ENCODE data around the gene MICU1. TPM values are rescaled to one million over a fixed set of nuclear protein-coding genes. Genes with fewer than 3 reads are reported as not detected.

The MICU1 gene
- total and polyA plus RNA-seq, 10 of the 15 experiments (the other 5 are each of a cell fraction or from before 2014, with no cell fraction given): 18.2 to 36.4 (median 22.2) TPM

DNA sequence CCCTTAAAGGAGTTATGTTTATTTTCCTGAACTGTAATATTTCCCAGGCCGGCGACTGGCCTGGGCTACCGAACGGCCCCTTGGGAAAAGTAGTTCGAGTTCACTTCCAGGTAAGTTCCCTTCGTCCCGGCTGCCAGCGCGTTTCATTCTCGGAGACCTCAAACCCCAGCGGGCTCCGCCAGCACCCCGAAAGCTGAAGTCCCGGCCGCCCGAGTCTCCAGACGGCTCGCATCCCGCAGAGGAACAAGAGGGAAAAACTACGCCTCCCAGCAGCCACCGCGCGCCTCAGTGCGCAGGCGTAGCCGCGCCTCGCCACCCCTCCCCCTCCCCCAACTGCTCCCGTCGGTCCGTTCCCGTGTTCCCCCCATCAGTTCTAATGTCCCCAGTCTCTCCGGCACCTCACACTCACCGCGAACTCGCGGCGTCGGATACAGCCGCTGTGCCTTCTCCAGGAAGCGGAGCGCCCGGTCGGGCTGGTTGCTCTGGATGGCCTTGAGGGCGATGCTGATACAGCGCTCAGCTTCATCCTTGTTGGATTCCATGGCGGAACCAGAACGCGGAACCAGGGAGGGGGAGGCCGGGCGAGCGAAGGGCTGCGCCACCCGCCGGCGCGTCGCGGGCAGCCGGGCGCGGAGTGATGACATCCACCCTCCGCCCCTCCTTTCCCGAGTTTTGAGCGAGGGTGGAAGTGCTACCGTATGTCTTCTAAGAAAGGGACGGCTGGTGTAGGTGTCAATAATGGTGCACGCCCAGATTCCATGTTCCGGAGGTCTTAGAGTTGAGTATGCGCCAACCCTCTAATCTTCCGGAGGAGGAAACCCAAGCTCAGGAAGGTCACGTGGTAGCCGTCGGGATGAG, 271.3 kb downstream of the MICU1 start, which contains the start of gene DNAJB12 (continued):
- TF ChIP-seq DPF2 (IDR thresholded peaks at IDR 0.05): 0 out of 2 replicates have a peak, but pooled peaks have one; percentile 43
- TF ChIP-seq HCFC1 (IDR thresholded peaks at IDR 0.05; ENCODE audit: low read length): peak; percentile 79
- TF ChIP-seq HSF1 (IDR thresholded peaks at IDR 0.05; ENCODE audit: low read depth, low read length): no peak
- TF ChIP-seq EED (IDR thresholded peaks at IDR 0.05; ENCODE audit: low read depth): peak; percentile 67
- peak; percentile 72 for TF ChIP-seq SP1 (IDR thresholded peaks at IDR 0.05; ENCODE audit: low read depth, low read length)
- TF ChIP-seq GATAD2B (conservative IDR thresholded peaks at IDR 0.05; ENCODE audit: low read depth): peak; percentile 94
- peak; percentile 39 for TF ChIP-seq BCL3 (IDR thresholded peaks at IDR 0.05; ENCODE audit: borderline replicate concordance, insufficient read depth, low read depth, low read length, poor library complexity, severe bottlenecking)
- TF ChIP-seq NFYB (IDR thresholded peaks at IDR 0.05; ENCODE audit: insufficient read depth, low read depth, low read length): no peak
- TF ChIP-seq CTCF (IDR thresholded peaks at IDR 0.05 in 2 of 3, conservative IDR thresholded peaks at IDR 0.05 in 1 of 3; ENCODE audit: control insufficient read depth in 2 of 3, extremely low read depth in 1 of 3, insufficient read depth in 1 of 3, low read depth in 3 of 3, low read length in 3 of 3): no peak
- TF ChIP-seq CBX5 (IDR thresholded peaks at IDR 0.05; ENCODE audit: low read depth): 0 out of 2 replicates have a peak, but pooled peaks have one; percentile 45
- TF ChIP-seq HDAC6 (IDR thresholded peaks at IDR 0.05; ENCODE audit: unreplicated experiment): no peak
- TF ChIP-seq FOXM1 (IDR thresholded peaks at IDR 0.05; ENCODE audit: low read depth, low read length): peak; percentile 60; the same call in 1 of the 2 replicates
- TF ChIP-seq RAD51 (IDR thresholded peaks at IDR 0.05): peak; percentile 93
- TF ChIP-seq ETV6 (conservative IDR thresholded peaks at IDR 0.05 in 1 of 2, IDR thresholded peaks at IDR 0.05 in 1 of 2; ENCODE audit: borderline replicate concordance in 1 of 2, low read depth in 1 of 2): no peak
- no peak for TF ChIP-seq EP300 (IDR thresholded peaks at IDR 0.05; ENCODE audit: borderline replicate concordance in 1 of 2, control insufficient read depth in 1 of 2, low read depth in 2 of 2, low read length in 2 of 2)
- TF ChIP-seq MEF2A (IDR thresholded peaks at IDR 0.05; ENCODE audit: insufficient read depth, low read depth, low read length): no peak
- no peak for TF ChIP-seq TCF3 (IDR thresholded peaks at IDR 0.05; ENCODE audit: borderline replicate concordance, insufficient read depth, low read depth, low read length)
- no peak; the same call in 1 of the 2 replicates for TF ChIP-seq TBL1XR1 (IDR thresholded peaks at IDR 0.05; ENCODE audit: low read depth, low read length)
- TF ChIP-seq, protein P1, sequence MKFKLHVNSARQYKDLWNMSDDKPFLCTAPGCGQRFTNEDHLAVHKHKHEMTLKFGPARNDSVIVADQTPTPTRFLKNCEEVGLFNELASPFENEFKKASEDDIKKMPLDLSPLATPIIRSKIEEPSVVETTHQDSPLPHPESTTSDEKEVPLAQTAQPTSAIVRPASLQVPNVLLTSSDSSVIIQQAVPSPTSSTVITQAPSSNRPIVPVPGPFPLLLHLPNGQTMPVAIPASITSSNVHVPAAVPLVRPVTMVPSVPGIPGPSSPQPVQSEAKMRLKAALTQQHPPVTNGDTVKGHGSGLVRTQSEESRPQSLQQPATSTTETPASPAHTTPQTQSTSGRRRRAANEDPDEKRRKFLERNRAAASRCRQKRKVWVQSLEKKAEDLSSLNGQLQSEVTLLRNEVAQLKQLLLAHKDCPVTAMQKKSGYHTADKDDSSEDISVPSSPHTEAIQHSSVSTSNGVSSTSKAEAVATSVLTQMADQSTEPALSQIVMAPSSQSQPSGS (IDR thresholded peaks at IDR 0.05; ENCODE audit: low read length): no peak; the same call in 1 of the 2 replicates
- TF ChIP-seq RFX5 (IDR thresholded peaks at IDR 0.05; ENCODE audit: low read depth, low read length): no peak

All from GM12878 (cell line).